OCI-LY7 (cell line): ENCODE results near the gene RASAL2. TPM values are rescaled to one million over a fixed set of nuclear protein-coding genes. Genes with fewer than 3 reads are reported as not detected.

Experiments
- BruUV-seq: library from RNA; stranded (reverse); fragments of 400-500 nt; replicated peaks from 2 replicates; lab custom pipeline; 2021; lab: Mats Ljungman, UMichigan
- CTCF ChIA-PET: fragments of 300-600 bp; sonication (Branson Sonifier 250); formaldehyde crosslinking; loops from one replicate; lab custom pipeline; 2022; ENCODE audit warnings: antibody characterized with exemption; ENCODE audit not compliant: unreplicated experiment; lab: Charles Lee
- POLR2A ChIA-PET: fragments of 300-600 bp; sonication (Branson Sonifier 250); formaldehyde crosslinking; loops from one replicate; lab custom pipeline; 2022; ENCODE audit warnings: antibody characterized with exemption; lab: Charles Lee
- DNase-seq: peaks from one replicate; pipeline ENCODE4 v3.0.0-alpha.2; 2015; ENCODE audit warnings: low spot score
- H2AFZ ChIP-seq: fragments of 200-600 bp; sonication (generic), shearing (Covaris generic); 2 replicates; pipeline ENCODE4 v1.6.1; 2014; ENCODE audit warnings: mild to moderate bottlenecking, antibody characterized with exemption, low read length, moderate library complexity
- H3K27ac ChIP-seq: fragments of 200-600 bp; sonication (generic); 2 replicates; pipeline ENCODE4 v1.5.1; 2014; ENCODE audit warnings: mixed run types, low read depth, mild to moderate bottlenecking, moderate library complexity, low read length, inconsistent platforms; ENCODE audit not compliant: poor library complexity, severe bottlenecking
- H3K36me3 ChIP-seq: fragments of 200-600 bp; sonication (generic); 2 replicates; pipeline ENCODE4 v1.6.1; 2014; ENCODE audit warnings: mild to moderate bottlenecking, antibody characterized with exemption, low read length, moderate library complexity, mixed read lengths; ENCODE audit not compliant: insufficient read depth
- H3K4me1 ChIP-seq: fragments of 200-600 bp; sonication (generic); 2 replicates; pipeline ENCODE4 v1.5.1; 2014; ENCODE audit warnings: mild to moderate bottlenecking, low read length; ENCODE audit not compliant: insufficient read depth, poor library complexity, severe bottlenecking
- H3K4me2 ChIP-seq: fragments of 200-600 bp; sonication (generic); 2 replicates; pipeline ENCODE4 v1.6.1; 2014; ENCODE audit warnings: mild to moderate bottlenecking, low read length
- H3K4me3 ChIP-seq: fragments of 200-600 bp; sonication (generic); 2 replicates; pipeline ENCODE4 v1.5.1; 2014; ENCODE audit warnings: mild to moderate bottlenecking, low read depth, low read length; ENCODE audit not compliant: poor library complexity, severe bottlenecking
- H3K79me2 ChIP-seq: fragments of 200-600 bp; sonication (generic); 2 replicates; pipeline ENCODE4 v1.6.1; 2016; ENCODE audit warnings: low read depth, mild to moderate bottlenecking, low read length, moderate library complexity, mixed read lengths; ENCODE audit not compliant: insufficient read depth
- H3K9me2 ChIP-seq: fragments of 200-600 bp; sonication (generic); 2 replicates; pipeline ENCODE4 v1.6.1; 2016; ENCODE audit warnings: mild to moderate bottlenecking, low read length, mixed read lengths; ENCODE audit not compliant: insufficient read depth
- H3K9me3 ChIP-seq: fragments of 200-600 bp; sonication (generic); 2 replicates; pipeline ENCODE4 v1.6.1; 2014; ENCODE audit warnings: mild to moderate bottlenecking, mixed run types, low read length, mixed read lengths
- H4K20me1 ChIP-seq: fragments of 200-600 bp; sonication (generic); 2 replicates; pipeline ENCODE4 v1.6.1; 2014; ENCODE audit warnings: mild to moderate bottlenecking, antibody characterized with exemption, low read length, moderate library complexity, mixed read lengths; ENCODE audit not compliant: insufficient read depth
- CTCF ChIP-seq: fragments of 200-600 bp; sonication (generic); conservative IDR thresholded peaks from 2 replicates; pipeline ENCODE4 v1.5.1; 2014; ENCODE audit warnings: mild to moderate bottlenecking, antibody characterized with exemption, low read length, moderate library complexity, mixed read lengths
- EZH2phosphoT487 ChIP-seq: fragments of 200-600 bp; sonication (generic); IDR thresholded peaks from 2 replicates; pipeline ENCODE4 v1.6.1; 2018; ENCODE audit warnings: low read depth, borderline replicate concordance, mild to moderate bottlenecking, mixed run types, antibody characterized with exemption, low read length, moderate library complexity, mixed read lengths
- intact Hi-C: fragments of 100-400 bp; cut with micrococcal nuclease; formaldehyde crosslinking; loops from one replicate; pipeline ENCODE4 v1.10.0; 2022; ENCODE audit not compliant: unreplicated experiment
- total RNA-seq, 2 experiments: library from RNA; depleted of rRNA in 1 of 2; stranded (reverse); fragments of >200 nt in 1 of 2; shearing (Covaris generic) in 1 of 2; gene quantifications; 2 replicates each; pipeline ENCODE4 v1.2.3, GENCODE V29; 2014 to 2022

RASAL2 gene
- total RNA-seq, 2 experiments from 2014 or later, result 0.09 to 0.27 TPM

GRCh38 chr1:178337091-178337706 is 243.3 kb downstream of the RASAL2 start:
- no peaks in the 10 kb centered on the region for H3K79me2 ChIP-seq
- intact Hi-C loops, result no loop called here
- no peaks in the 10 kb centered on the region for H3K4me1 ChIP-seq
- TF ChIP-seq EZH2phosphoT487, result no peak
- no peak for TF ChIP-seq CTCF
- BruUV-seq, result no TSS peak
- H2AFZ ChIP-seq, result no peak overlapping the region
- POLR2A ChIA-PET, result interaction anchor here (0.7 kb wide), 1 partner anchor 54 kb away, joined by 4 read pairs; no protein-coding TSS in a partner anchor
- H4K20me1 ChIP-seq, result no peaks in the 10 kb centered on the region; the same call in 1 of the 2 replicates
- no peak overlapping the region for H3K4me2 ChIP-seq
- DNase-seq, result no peak
- H3K27ac ChIP-seq, result no peak overlapping the region
- H3K9me2 ChIP-seq, result no peaks in the 10 kb centered on the region
- no peak overlapping the region for H3K4me3 ChIP-seq
- no peaks in the 10 kb centered on the region for H3K9me3 ChIP-seq
- CTCF ChIA-PET, result no interaction called here
- H3K36me3 ChIP-seq, result no peaks in the 10 kb centered on the region

DNA sequence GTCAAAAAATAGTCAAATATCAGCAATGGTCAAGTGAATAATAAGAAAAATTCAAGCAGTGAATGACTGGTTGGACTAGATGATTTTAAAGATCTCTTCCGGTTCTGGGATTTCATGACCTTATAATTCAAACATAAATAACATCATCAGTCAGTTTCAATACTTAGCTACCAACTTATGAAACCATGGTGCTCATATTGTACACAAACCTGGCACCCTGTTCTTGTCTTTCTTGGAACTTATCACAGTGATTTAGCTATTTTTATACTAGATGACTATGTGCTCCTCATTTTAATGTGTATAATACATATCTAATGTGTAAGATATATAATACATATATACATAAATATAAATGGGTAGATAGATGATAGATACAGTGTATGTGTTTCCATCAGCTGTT is 245.9 kb downstream of the RASAL2 start:
- DNase-seq, result no peak
- H2AFZ ChIP-seq, result no peak overlapping the region
- no peaks in the 10 kb centered on the region for H3K9me3 ChIP-seq
- CTCF ChIA-PET, result no interaction called here
- no peaks in the 10 kb centered on the region for H3K9me2 ChIP-seq
- H3K36me3 ChIP-seq, result no peaks in the 10 kb centered on the region
- BruUV-seq, result no TSS peak
- intact Hi-C loops, result loop anchor here (5.0 kb wide), 1 partner anchor 52 kb away; no protein-coding TSS in a partner anchor
- H4K20me1 ChIP-seq, result no peaks in the 10 kb centered on the region; the same call in 1 of the 2 replicates
- no peaks in the 10 kb centered on the region for H3K79me2 ChIP-seq
- H3K4me2 ChIP-seq, result no peak overlapping the region
- no peak overlapping the region for H3K27ac ChIP-seq
- H3K4me3 ChIP-seq, result no peak overlapping the region
- no peaks in the 10 kb centered on the region for H3K4me1 ChIP-seq
- TF ChIP-seq CTCF, result no peak
- TF ChIP-seq EZH2phosphoT487, result no peak
- POLR2A ChIA-PET, result interaction anchor here (0.7 kb wide), 1 partner anchor 545 kb away, joined by 3 read pairs; no protein-coding TSS in a partner anchor

- no peak for DNase-seq
- Histone ChIP-seq H3K27ac (no peak overlapping the region), H3K4me3 (no peak overlapping the region), H2AFZ (no peak overlapping the region), H3K4me1 (no peaks in the 10 kb centered on the region), H3K9me2 (no peaks in the 10 kb centered on the region), H4K20me1 (no peaks in the 10 kb centered on the region; the same call in 1 of the 2 replicates), H3K79me2 (no peaks in the 10 kb centered on the region), H3K36me3 (no peaks in the 10 kb centered on the region), H3K9me3 (no peaks in the 10 kb centered on the region), H3K4me2 (no peak overlapping the region)
- POLR2A ChIA-PET, result no interaction called here
- TF ChIP-seq CTCF (no peak), EZH2phosphoT487 (no peak)
- no TSS peak for BruUV-seq
- intact Hi-C loops, result loop anchor here (5.0 kb wide), 1 partner anchor 51 kb away; no protein-coding TSS in a partner anchor
- CTCF ChIA-PET, result no interaction called here
These were observed 247.5 kb downstream of the RASAL2 start for GRCh38 chr1:178341261-178341956.
